SKM-1 treated with dmso at 0.1 percent for 144 hours (cell line): Measurements from ENCODE around the gene PLXNA2.

ENCODE experiments used
- DNase-seq: peaks from one replicate; lab custom pipeline; 2025; ENCODE audit not compliant: unreplicated experiment; lab: John Stamatoyannopoulos, UW

PLXNA2 gene

GRCh38 chr1:208101661-208102431 is 142.3 kb downstream of the PLXNA2 start:
- no peak for DNase-seq

- no peak for DNase-seq
These were observed 143.3 kb downstream of the PLXNA2 start for GRCh38 chr1:208100906-208101305.

GRCh38 chr1:208100106-208100505 is 144.1 kb downstream of the PLXNA2 start:
- no peak for DNase-seq

- no peak for DNase-seq
These were observed 145.4 kb downstream of the PLXNA2 start for GRCh38 chr1:208098773-208099172.

- DNase-seq = peak; percentile 64
These were observed 150.1 kb downstream of the PLXNA2 start for GRCh38 chr1:208093754-208094719.

- no peak for DNase-seq
These were observed 151.1 kb downstream of the PLXNA2 start for GRCh38 chr1:208093046-208093445.

- no peak for DNase-seq
These were observed 153.5 kb downstream of the PLXNA2 start for GRCh38 chr1:208090388-208091301.

- DNase-seq = no peak
These were observed 154.3 kb downstream of the PLXNA2 start for GRCh38 chr1:208089761-208090370.

- no peak for DNase-seq
These were observed 155.0 kb downstream of the PLXNA2 start for GRCh38 chr1:208089149-208089548.

GRCh38 chr1:208088319-208088718 is 155.9 kb downstream of the PLXNA2 start:
- DNase-seq = no peak

- no peak for DNase-seq
These were observed 158.3 kb downstream of the PLXNA2 start for GRCh38 chr1:208085655-208086515.

GRCh38 chr1:208084764-208085163 is 159.4 kb downstream of the PLXNA2 start:
- DNase-seq = no peak

- no peak for DNase-seq
These were observed 160.0 kb downstream of the PLXNA2 start for GRCh38 chr1:208084220-208084619.

- no peak for DNase-seq
These were observed 160.5 kb downstream of the PLXNA2 start for GRCh38 chr1:208083715-208084085.

- no peak for DNase-seq
These were observed 161.0 kb downstream of the PLXNA2 start for GRCh38 chr1:208083016-208083714.

GRCh38 chr1:208081972-208082371 is 162.2 kb downstream of the PLXNA2 start:
- no peak for DNase-seq

GRCh38 chr1:208080396-208081286 is 163.5 kb downstream of the PLXNA2 start:
- DNase-seq = no peak

GRCh38 chr1:208079161-208079560 is 165.0 kb downstream of the PLXNA2 start:
- no peak for DNase-seq
